Epidermal melanocyte (primary cell): ENCODE measurements around the gene PIAS1.
"Not testable (repeated sequence)": the region's sequence is repeated elsewhere in the genome, so short reads cannot be mapped to it uniquely, and the experiment has no call there.

ENCODE experiments used
- DNase-seq: peaks from one replicate; pipeline ENCODE4 v3.0.0; 2011; ENCODE audit warnings: low spot score; ENCODE audit not compliant: insufficient read length

Gene PIAS1

GRCh38 chr15:68183616-68184315 lies 129.7 kb downstream of the PIAS1 start:
- DNase-seq, result no peak

- DNase-seq, result no peak
These were observed 130.7 kb downstream of the PIAS1 start for GRCh38 chr15:68184616-68185480.

- DNase-seq, result no peak
These were observed 132.7 kb downstream of the PIAS1 start for GRCh38 chr15:68186671-68187397.

- DNase-seq, result no peak
These were observed 133.4 kb downstream of the PIAS1 start for GRCh38 chr15:68187559-68187958.

- no peak for DNase-seq
These were observed 134.5 kb downstream of the PIAS1 start for GRCh38 chr15:68188647-68189046.

- no peak for DNase-seq
These were observed 135.9 kb downstream of the PIAS1 start for GRCh38 chr15:68190048-68190447.

GRCh38 chr15:68191555-68191954 lies 137.4 kb downstream of the PIAS1 start:
- no peak for DNase-seq

GRCh38 chr15:68192117-68192516 lies 138.0 kb downstream of the PIAS1 start:
- DNase-seq, result no peak

GRCh38 chr15:68192804-68193486 lies 138.8 kb downstream of the PIAS1 start:
- DNase-seq, result no peak

- DNase-seq, result no peak
These were observed 141.4 kb downstream of the PIAS1 start for GRCh38 chr15:68195336-68196112.

- DNase-seq, result no peak
These were observed 142.5 kb downstream of the PIAS1 start for GRCh38 chr15:68196445-68197169.

- DNase-seq, result no peak
These were observed 143.0 kb downstream of the PIAS1 start for GRCh38 chr15:68197170-68197492.

GRCh38 chr15:68197661-68198437 lies 143.7 kb downstream of the PIAS1 start:
- no peak for DNase-seq

GRCh38 chr15:68199340-68199739 lies 145.2 kb downstream of the PIAS1 start:
- DNase-seq, result no peak

GRCh38 chr15:68200016-68200861 lies 146.1 kb downstream of the PIAS1 start:
- no peak for DNase-seq

GRCh38 chr15:68201153-68201878 lies 147.2 kb downstream of the PIAS1 start:
- DNase-seq, result no peak

GRCh38 chr15:68201879-68202261 lies 147.8 kb downstream of the PIAS1 start:
- DNase-seq, result no peak

GRCh38 chr15:68202994-68203393 lies 148.9 kb downstream of the PIAS1 start:
- DNase-seq, result not testable (repeated sequence)
